NCI-H2029 (cell line): ENCODE data around the gene SEC22A.

Experiments
- DNase-seq: peaks from one replicate; lab custom pipeline; 2025; lab: John Stamatoyannopoulos, UW

The SEC22A gene, protein sequence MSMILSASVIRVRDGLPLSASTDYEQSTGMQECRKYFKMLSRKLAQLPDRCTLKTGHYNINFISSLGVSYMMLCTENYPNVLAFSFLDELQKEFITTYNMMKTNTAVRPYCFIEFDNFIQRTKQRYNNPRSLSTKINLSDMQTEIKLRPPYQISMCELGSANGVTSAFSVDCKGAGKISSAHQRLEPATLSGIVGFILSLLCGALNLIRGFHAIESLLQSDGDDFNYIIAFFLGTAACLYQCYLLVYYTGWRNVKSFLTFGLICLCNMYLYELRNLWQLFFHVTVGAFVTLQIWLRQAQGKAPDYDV

DNA sequence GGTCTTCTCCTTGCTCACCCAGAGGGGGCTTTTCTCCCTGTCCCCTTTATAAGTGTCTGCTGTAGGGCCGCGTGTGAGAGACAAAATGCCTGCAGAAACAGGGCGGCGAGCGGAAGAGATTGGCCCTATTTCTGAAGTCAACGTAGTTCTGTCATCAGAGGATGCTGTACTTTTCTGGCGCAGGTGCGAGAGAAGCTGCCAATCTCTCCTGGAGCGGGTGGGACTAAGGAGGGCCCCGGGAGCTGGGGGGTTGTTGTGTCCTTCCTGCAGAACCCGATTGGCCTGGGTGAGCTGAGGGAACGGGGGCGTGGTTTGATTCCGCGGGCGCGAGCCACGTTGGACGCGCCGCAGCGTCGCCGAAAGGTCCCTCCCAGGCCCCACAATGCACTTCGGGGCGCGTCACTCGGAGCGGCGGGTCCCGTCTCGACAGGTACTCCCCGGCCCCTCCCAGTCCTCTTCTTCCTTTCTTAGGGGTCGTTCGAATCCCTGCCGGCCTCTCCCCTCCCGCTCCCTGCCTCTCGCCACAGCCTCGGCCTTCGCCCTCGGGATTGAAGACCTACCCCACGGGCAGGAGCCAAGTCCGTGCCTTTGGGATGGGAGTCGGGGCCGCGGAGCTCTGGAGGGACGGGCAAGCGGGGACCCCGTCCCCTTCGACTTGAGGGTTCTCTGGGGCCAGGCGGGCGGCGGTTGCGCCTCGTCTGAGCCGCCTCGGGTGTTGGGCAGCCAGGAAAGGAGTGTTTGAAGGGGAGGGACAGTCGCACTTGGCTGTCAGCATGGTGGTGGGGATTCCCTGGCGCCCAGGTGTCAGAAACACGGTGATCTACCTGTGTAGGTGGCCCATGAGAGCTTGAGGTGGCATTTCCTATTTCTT lies at the start of gene SEC22A:
Gene SEC22A, plus strand, starts transcription at position 387 of the 871 bp plus-strand sequence. CDS start 7,275 bp downstream, outside the sequence.
- peak; percentile 96 for DNase-seq

GRCh38 chr3:123152687-123153086 lies 49.1 kb upstream of the SEC22A start:
- no peak for DNase-seq

GRCh38 chr3:123153125-123154019 lies 48.4 kb upstream of the SEC22A start:
- no peak for DNase-seq

GRCh38 chr3:123154020-123154985 lies 47.4 kb upstream of the SEC22A start:
- no peak for DNase-seq

DNA sequence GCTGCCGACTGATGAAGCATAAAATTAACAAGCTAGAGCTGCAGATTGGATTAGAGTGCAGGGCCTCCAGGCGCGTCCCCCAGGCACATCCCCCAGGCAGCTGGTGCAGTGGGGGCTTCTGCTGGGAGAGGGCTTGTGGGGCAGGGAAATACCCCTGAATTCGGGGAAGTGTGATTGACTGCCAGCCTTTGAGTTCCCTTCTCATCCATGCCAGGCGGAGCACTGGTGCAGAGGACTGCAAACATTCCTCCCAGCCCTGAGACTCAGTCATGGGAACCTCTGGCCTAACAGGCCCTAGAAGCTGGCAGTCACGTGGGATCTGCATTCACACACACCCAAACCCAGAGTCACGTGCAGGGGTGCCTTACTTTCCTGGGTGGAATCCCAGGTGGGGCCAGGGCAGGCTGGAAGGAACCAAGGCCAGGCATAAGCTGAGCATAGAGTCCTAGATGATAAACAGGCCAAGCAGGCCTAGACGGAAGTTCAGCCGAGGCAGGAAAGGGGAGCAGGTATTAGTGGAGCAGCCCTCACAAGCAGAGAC lies 46.2 kb upstream of the SEC22A start:
- DNase-seq: no peak

DNA sequence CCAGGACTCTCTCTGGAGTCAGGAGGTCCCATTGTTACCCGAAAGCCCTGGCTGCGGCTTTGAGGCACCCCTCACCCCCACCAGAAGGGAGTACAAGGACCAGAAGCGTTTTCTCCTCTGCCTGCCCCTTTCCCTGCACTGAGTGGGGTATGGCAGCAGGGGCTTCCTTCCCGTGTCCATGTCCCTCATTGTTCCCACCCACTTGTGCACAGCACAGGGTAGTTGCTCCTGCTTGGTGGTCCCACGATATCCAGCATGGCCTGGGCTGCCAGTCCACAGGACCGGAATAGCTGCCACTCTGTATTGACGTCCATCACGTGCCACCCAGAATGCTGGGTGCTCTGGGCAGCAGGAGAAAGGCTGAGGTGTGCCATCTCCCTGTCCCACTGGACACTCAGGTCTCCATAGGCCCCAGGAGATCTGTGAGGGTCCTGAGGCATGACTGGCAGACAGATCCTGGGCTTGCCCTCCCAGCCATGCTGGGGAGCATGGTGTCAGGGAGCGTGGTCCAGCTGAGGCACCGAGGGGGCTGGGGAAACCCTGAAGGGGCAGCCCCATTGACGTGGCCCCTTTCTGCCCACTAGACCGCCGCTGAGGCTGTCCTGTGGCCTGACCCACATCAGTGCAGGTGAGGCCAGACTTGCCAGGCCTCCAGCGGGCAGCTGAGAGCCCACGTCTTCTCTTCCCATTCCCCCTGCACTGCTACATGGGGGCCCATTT lies 45.3 kb upstream of the SEC22A start:
- DNase-seq: no peak

- peak; percentile 19 for DNase-seq
Observed at GRCh38 chr3:123157209-123157597, 44.5 kb upstream of the SEC22A start.

- peak; percentile 88 for DNase-seq
Observed at GRCh38 chr3:123157598-123158287, 44.0 kb upstream of the SEC22A start.

DNA sequence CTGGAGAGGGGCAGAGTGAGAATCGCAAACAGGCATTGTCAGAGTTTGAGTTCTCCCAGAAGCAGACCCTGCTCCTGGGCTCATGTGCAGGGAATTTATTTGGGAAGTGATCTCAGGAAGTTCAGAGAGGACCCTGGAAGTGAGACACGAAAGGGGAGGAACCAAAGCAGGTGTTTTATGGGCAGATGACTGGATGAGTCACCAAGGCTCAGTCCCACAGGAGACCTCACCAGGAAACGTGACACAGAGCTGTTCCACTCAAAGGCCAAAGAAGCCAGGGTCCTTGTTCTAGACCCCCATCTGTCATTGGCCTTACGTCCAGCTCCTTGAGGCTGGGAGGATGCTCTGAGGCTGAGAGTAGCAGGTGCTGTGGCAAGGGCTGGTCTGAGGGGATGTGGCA lies 43.4 kb upstream of the SEC22A start:
- DNase-seq: peak; percentile 70

GRCh38 chr3:123158899-123159390 lies 42.8 kb upstream of the SEC22A start:
- DNase-seq: no peak

GRCh38 chr3:123159926-123160635 lies 41.7 kb upstream of the SEC22A start:
- DNase-seq: no peak

DNA sequence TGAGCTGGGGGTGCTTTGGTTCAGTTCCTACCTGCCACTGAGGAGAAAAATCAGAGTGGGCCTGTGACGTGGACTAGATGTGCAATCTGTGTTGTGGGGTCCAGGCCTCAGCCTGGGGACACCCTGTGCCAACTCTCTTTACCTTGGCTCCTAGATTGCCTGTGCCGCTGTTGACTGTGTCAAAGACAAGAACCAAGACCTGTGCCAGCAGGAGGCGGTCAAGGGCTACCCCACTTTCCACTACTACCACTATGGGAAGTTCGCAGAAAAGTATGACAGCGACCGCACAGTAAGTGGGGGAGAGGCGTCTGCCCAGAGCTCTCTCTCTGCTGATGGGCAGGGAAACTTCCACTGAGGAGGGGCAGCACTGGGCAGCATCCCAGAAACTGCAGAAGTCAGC lies 40.6 kb upstream of the SEC22A start:
- no peak for DNase-seq

DNA sequence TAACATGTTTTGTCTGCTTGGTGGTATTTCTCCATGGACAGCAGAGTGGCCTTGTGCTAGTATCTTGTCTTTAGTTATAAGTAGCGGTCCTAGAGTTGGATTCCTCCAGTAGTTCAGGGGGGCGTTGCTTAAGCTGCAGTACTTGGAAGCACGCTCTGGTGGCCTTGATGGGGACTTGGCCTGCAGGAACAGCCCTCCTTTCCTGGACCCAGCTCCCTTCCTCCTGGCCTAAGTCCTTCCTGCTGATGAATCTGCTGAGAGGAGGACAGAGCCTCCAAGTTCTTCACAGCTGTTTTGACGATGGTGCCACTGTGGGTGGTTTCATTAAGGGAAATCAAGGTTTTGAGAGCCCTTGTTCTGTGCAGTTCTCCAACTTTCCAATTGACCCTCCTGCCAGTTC lies 38.6 kb upstream of the SEC22A start:
- DNase-seq: no peak

DNA sequence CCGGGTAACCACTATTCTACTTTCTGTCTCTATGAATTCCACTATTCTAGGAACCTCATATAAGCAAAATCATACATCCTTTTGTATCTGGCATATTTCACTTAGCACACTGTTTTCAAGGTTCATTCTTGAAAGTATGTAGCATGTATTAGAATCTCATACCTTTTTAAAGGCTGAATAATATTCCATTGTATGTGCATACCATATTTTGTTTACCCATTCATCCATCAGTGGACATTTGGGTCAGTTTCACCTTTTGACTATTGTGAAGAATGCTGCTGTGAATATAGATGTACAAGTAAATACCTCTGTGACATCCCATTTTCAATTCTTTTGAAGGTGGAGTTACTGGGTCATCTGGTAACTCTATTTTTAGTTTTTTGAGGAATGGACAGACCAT lies 36.6 kb upstream of the SEC22A start:
- no peak for DNase-seq

DNA sequence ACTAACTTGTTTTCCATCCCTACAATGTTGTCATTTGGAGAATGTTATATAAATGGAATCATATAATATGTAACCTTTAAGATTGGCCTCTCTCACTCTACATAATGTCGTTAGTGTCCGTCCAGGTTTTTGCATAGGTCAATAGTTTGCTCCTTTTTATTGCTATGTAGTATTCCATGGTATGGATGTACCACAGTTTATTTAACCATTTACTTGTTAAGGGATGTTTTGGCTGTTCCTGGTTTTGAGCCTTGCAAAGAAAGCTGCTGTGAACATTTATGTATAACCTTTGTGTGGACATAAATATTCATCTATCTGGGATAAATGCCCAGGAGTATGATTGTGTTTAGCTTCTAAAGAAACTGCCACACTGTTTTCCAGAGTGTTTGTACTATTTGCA lies 34.1 kb upstream of the SEC22A start:
- DNase-seq: no peak

DNA sequence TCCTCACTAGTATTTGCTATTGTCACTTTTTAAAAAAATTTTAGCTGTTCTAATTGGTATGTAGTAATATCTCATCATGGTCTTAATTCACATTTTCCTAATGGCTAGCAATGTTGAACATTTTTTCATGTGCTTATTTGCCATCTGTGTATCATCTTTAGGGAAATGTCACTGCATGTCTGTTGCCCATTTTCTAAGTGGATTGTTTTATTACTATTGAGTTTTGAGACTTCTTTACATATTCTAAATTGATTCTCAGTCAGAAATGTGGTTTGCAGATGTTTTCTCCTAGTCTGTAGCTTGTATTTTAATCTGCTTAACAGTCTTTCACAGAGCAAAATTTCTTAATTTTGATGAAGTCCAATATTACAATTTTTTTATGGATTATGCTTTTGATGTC lies 33.6 kb upstream of the SEC22A start:
- DNase-seq: no peak

DNA sequence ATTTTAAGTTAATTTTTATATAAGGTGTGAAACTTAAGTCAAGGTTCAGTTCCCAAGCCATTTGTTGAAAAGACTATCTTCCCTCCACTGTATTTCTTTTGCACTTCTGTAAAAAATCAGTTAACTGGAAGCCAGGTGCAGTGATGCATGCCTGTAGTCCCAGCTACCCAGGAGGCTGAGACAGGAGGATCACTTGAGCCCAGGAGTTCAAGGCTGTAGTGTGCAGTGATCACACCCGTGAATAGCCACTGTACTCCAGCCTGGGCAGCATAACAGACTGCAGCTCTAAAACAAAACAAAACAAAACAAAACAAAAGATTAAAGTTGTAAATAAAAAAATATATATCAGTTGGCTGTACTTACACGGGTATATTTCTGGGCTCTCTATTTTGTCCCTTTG lies 33.1 kb upstream of the SEC22A start:
- no peak for DNase-seq

- DNase-seq: no peak
Observed at GRCh38 chr3:123169492-123169929, 32.2 kb upstream of the SEC22A start.

GRCh38 chr3:123169930-123170329 lies 31.8 kb upstream of the SEC22A start:
- DNase-seq: no peak
